HG02870 (cell line): Measurements from ENCODE around the gene LCNL1.

ENCODE experiments used
- ATAC-seq: cut with Tn5 transposase; IDR thresholded peaks from one replicate; pipeline ENCODE4 v1.9.1; 2021; ENCODE audit warnings: mild to moderate bottlenecking, moderate library complexity; ENCODE audit not compliant: unreplicated experiment

Gene LCNL1

GRCh38 chr9:136973618-136974617, 8.9 kb upstream of the LCNL1 start:
- ATAC-seq: no peak

- no peak for ATAC-seq
Observed at GRCh38 chr9:136974817-136975535, 7.8 kb upstream of the LCNL1 start.

- ATAC-seq: no peak
Observed at GRCh38 chr9:136975644-136976043, 7.1 kb upstream of the LCNL1 start.

- no peak for ATAC-seq
Observed at GRCh38 chr9:136977223-136977622, 5.6 kb upstream of the LCNL1 start, which contains the start of gene PTGDS. PTGDS (plus strand) TSS chr9:136977504; CDS start chr9:136977579, 75 bp downstream.

- no peak for ATAC-seq
Observed at GRCh38 chr9:136977649-136978072, 5.1 kb upstream of the LCNL1 start.

GRCh38 chr9:136978073-136978864, 4.5 kb upstream of the LCNL1 start:
- ATAC-seq: no peak

GRCh38 chr9:136978865-136979544, 3.8 kb upstream of the LCNL1 start:
- no peak for ATAC-seq

- ATAC-seq: no peak
Observed at GRCh38 chr9:136979769-136980587, 2.8 kb upstream of the LCNL1 start.

- ATAC-seq: no peak
Observed at GRCh38 chr9:136980669-136981478, 1.9 kb upstream of the LCNL1 start.

- no peak for ATAC-seq
Observed at GRCh38 chr9:136981588-136982231, 1.1 kb upstream of the LCNL1 start.

- ATAC-seq: no peak
Observed at GRCh38 chr9:136983167-136983566, 374 bp downstream of the LCNL1 start.

GRCh38 chr9:136983656-136984314, 992 bp downstream of the LCNL1 start:
- no peak for ATAC-seq

- no peak for ATAC-seq
Observed at GRCh38 chr9:136984464-136985026, 1.8 kb downstream of the LCNL1 start.

- no peak for ATAC-seq
Observed at GRCh38 chr9:136985027-136985602, 2.3 kb downstream of the LCNL1 start.

GRCh38 chr9:136985853-136986252, 3.1 kb downstream of the LCNL1 start:
- ATAC-seq: no peak

GRCh38 chr9:136988872-136989271, 6.1 kb downstream of the LCNL1 start:
- ATAC-seq: no peak
